GM12872 (cell line): ENCODE data around the gene CC2D2A.

Experiments
- CTCF ChIP-seq: IDR thresholded peaks from 3 replicates; pipeline ENCODE4 v1.5.1; 2011; ENCODE audit warnings: low read depth, mild to moderate bottlenecking, low read length, moderate library complexity; ENCODE audit not compliant: insufficient read depth

CC2D2A gene

GRCh38 chr4:15536552-15537499 lies 67.1 kb downstream of the CC2D2A start:
- no peak for TF ChIP-seq CTCF

- no peak for TF ChIP-seq CTCF
Observed at GRCh38 chr4:15541941-15542340, 72.3 kb downstream of the CC2D2A start.

- no peak for TF ChIP-seq CTCF
Observed at GRCh38 chr4:15542760-15543159, 73.1 kb downstream of the CC2D2A start.

GRCh38 chr4:15543537-15544247 lies 74.0 kb downstream of the CC2D2A start:
- no peak for TF ChIP-seq CTCF

- TF ChIP-seq CTCF, result no peak
Observed at GRCh38 chr4:15544248-15544729, 74.6 kb downstream of the CC2D2A start.

- TF ChIP-seq CTCF, result no peak
Observed at GRCh38 chr4:15545371-15545770, 75.7 kb downstream of the CC2D2A start.

- no peak for TF ChIP-seq CTCF
Observed at GRCh38 chr4:15547392-15547791, 77.7 kb downstream of the CC2D2A start.
